GM19035 (cell line): ENCODE data around the gene CEMIP.
"Not testable (repeated sequence)": the region's sequence is repeated elsewhere in the genome, so short reads cannot be mapped to it uniquely, and the experiment has no call there.

ENCODE experiments used
- ATAC-seq: cut with Tn5 transposase; IDR thresholded peaks from one replicate; pipeline ENCODE4 v1.9.1; 2021; ENCODE audit not compliant: unreplicated experiment

Gene CEMIP

GRCh38 chr15:80945605-80946004 is 166.4 kb downstream of the CEMIP start:
- ATAC-seq = no peak

GRCh38 chr15:80946576-80946975 is 167.4 kb downstream of the CEMIP start:
- ATAC-seq = no peak

- ATAC-seq = no peak
These were observed 169.6 kb downstream of the CEMIP start for GRCh38 chr15:80948651-80949292.

GRCh38 chr15:80949756-80950155 is 170.6 kb downstream of the CEMIP start:
- no peak for ATAC-seq

GRCh38 chr15:80950291-80951078 is 171.3 kb downstream of the CEMIP start:
- ATAC-seq = no peak

GRCh38 chr15:80951941-80952340 is 172.8 kb downstream of the CEMIP start:
- ATAC-seq = no peak

- no peak for ATAC-seq
These were observed 174.1 kb downstream of the CEMIP start for GRCh38 chr15:80953001-80953952.

- no peak for ATAC-seq
These were observed 175.0 kb downstream of the CEMIP start for GRCh38 chr15:80953953-80954778.

GRCh38 chr15:80955571-80956452 is 176.6 kb downstream of the CEMIP start:
- ATAC-seq = not testable (repeated sequence)

GRCh38 chr15:80957556-80957955 is 178.4 kb downstream of the CEMIP start:
- no peak for ATAC-seq

GRCh38 chr15:80957976-80958375 is 178.8 kb downstream of the CEMIP start:
- no peak for ATAC-seq

GRCh38 chr15:80958818-80959495 is 179.8 kb downstream of the CEMIP start:
- no peak for ATAC-seq

- ATAC-seq = not testable (repeated sequence)
These were observed 186.3 kb downstream of the CEMIP start for GRCh38 chr15:80965454-80965853.

GRCh38 chr15:80966431-80967197 is 187.4 kb downstream of the CEMIP start:
- no peak for ATAC-seq

- ATAC-seq = no peak
These were observed 188.3 kb downstream of the CEMIP start for GRCh38 chr15:80967451-80967850.

- no peak for ATAC-seq
These were observed 188.9 kb downstream of the CEMIP start for GRCh38 chr15:80967991-80968510.

- no peak for ATAC-seq
These were observed 190.1 kb downstream of the CEMIP start for GRCh38 chr15:80969316-80969715.
